Measurements from ENCODE around the gene LYG2.
"Not testable (repeated sequence)": the region's sequence is repeated elsewhere in the genome, so short reads cannot be mapped to it uniquely, and the experiment has no call there.

LYG2 gene

GRCh38 chr2:99200076-99200800 lies 55.2 kb downstream of the LYG2 start:
- DNase-seq: no peak

GRCh38 chr2:99198103-99198841 lies 57.2 kb downstream of the LYG2 start:
- no peak for DNase-seq

GRCh38 chr2:99192364-99192763 lies 63.1 kb downstream of the LYG2 start:
- DNase-seq: not testable (repeated sequence)

Measured in NCI-H524 (cell line).